HEK293T (cell line): ENCODE measurements around the gene DOK6.

Experiments
- CTCF ChIA-PET: fragments of 350-600 bp; formaldehyde crosslinking; extraction: SDS; loops from one replicate; lab custom pipeline; 2021; ENCODE audit warnings: antibody characterized with exemption, inconsistent platforms; lab: Yijun Ruan, JAX
- POLR2A ChIA-PET: fragments of 350-600 bp; formaldehyde crosslinking; extraction: SDS; loops from one replicate; lab custom pipeline; 2020; ENCODE audit warnings: antibody characterized with exemption, inconsistent platforms; lab: Yijun Ruan, JAX
- DNase-seq: peaks from one replicate; pipeline ENCODE4 v3.0.0; 2012; ENCODE audit warnings: mixed read lengths; ENCODE audit errors: extremely low spot score
- ARNT ChIP-seq: fragments of 450-650 bp; IDR thresholded peaks from 2 replicates; pipeline ENCODE4 v1.6.1; 2017; ENCODE audit warnings: mild to moderate bottlenecking
- BHLHE40 ChIP-seq: fragments of 450-650 bp; IDR thresholded peaks from 2 replicates; pipeline ENCODE4 v1.6.1; 2016; ENCODE audit warnings: mild to moderate bottlenecking, moderate library complexity, borderline replicate concordance
- CTBP1 ChIP-seq: fragments of 450-650 bp; IDR thresholded peaks from 2 replicates; pipeline ENCODE4 v1.6.1; 2016; ENCODE audit warnings: borderline replicate concordance
- ELF4 ChIP-seq: fragments of 450-650 bp; IDR thresholded peaks from 2 replicates; pipeline ENCODE4 v1.6.1; 2017; ENCODE audit warnings: antibody characterized with exemption
- FOXA1 ChIP-seq: fragments of 450-650 bp; IDR thresholded peaks from 2 replicates; pipeline ENCODE4 v1.6.1; 2016; ENCODE audit warnings: mild to moderate bottlenecking
- FOXK2 ChIP-seq: fragments of 450-650 bp; IDR thresholded peaks from 2 replicates; pipeline ENCODE4 v1.6.1; 2016; ENCODE audit warnings: mild to moderate bottlenecking
- FOXM1 ChIP-seq: fragments of 450-650 bp; IDR thresholded peaks from 2 replicates; pipeline ENCODE4 v1.6.1; 2017; ENCODE audit warnings: mild to moderate bottlenecking, borderline replicate concordance
- HDGF ChIP-seq: fragments of 450-650 bp; IDR thresholded peaks from 2 replicates; pipeline ENCODE4 v1.6.1; 2017; ENCODE audit warnings: antibody characterized with exemption, borderline replicate concordance
- L3MBTL2 ChIP-seq: fragments of 450-650 bp; conservative IDR thresholded peaks from 2 replicates; pipeline ENCODE4 v1.6.1; 2016; ENCODE audit warnings: mild to moderate bottlenecking
- LEF1 ChIP-seq: fragments of 450-650 bp; IDR thresholded peaks from 2 replicates; pipeline ENCODE4 v1.6.1; 2017; ENCODE audit warnings: mild to moderate bottlenecking, borderline replicate concordance
- NFRKB ChIP-seq: fragments of 450-650 bp; IDR thresholded peaks from 2 replicates; pipeline ENCODE4 v1.6.1; 2016; ENCODE audit warnings: mild to moderate bottlenecking, moderate library complexity
- SP1 ChIP-seq: fragments of 450-650 bp; IDR thresholded peaks from 2 replicates; pipeline ENCODE4 v1.6.1; 2017
- SUZ12 ChIP-seq: fragments of 450-650 bp; IDR thresholded peaks from 2 replicates; pipeline ENCODE4 v1.6.1; 2016; ENCODE audit warnings: mild to moderate bottlenecking
- TARDBP ChIP-seq: fragments of 450-650 bp; IDR thresholded peaks from 2 replicates; pipeline ENCODE4 v1.6.1; 2016
- ZNF384 ChIP-seq: fragments of 450-650 bp; IDR thresholded peaks from 2 replicates; pipeline ENCODE4 v1.6.1; 2016
- TF ChIP-seq, protein P1 (sequence below): fragments of 450-650 bp; IDR thresholded peaks from 2 replicates; pipeline ENCODE4 v1.6.1; 2016

The DOK6 gene

DNA sequence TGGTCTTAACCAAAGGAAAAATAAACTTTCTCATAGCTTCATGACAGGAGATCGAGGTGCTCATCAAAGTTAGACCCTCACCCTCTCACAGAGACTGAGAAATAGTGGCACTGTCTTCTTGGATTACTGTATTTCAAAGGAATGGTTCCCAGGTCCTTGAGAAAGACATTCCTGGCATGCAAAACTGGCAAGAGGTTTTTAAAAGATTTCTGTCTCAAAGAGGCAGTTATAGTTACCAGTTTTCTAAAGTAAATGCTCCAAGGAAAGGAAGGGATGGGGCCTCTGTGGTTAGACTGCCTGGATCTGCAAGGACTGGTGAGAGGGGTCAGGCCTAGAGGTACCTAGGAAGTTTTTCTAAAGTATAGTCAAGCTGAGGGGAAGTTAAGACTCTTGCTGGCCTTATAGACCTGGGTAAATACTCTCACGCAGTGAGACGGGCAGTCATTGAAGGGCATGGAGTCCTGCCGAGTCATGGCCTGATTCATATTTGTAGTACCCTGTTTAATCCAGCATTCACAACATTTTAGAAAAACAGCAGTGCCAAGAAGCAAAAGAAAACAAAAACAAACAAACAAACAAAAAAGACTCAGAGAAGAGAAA lies 226.1 kb downstream of the DOK6 start:
- TF ChIP-seq ARNT (no peak), TARDBP (no peak), FOXK2 (no peak), CTBP1 (no peak), LEF1 (no peak), ZNF384 (no peak), FOXM1 (no peak), ELF4 (no peak), FOXA1 (no peak), SP1 (no peak), HDGF (no peak), NFRKB (no peak)
- ChIA-PET CTCF (no interaction called here), POLR2A (no interaction called here)
- no peak for DNase-seq

DNA sequence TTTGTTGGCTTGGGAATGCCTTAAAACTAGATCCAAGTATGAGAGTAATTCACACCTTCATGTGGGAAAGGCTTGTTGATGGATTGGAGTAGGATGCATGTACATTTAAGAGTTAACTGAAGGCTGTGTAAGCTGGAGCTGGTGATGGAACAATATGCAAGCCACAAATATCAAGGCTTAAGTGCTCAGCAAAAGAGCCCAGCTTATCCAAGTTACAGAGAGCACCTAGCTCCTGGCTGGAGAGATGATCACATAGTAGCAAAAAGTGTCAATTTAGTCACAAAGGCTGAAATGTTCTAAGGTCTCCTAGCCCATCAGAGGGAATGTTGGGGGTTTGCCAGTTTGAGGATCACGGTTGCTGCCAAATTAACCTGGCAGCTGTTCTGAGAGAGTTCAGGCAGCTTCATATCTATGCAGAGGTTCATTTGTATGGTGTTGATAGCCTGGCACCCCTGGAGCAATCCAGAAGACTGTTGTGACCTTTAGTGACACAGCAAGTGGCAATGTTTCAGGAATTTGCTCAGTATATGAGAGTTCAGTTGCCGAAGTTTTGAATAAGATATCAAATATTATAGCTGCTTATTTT lies 228.2 kb downstream of the DOK6 start:
- no peak for DNase-seq
- TF ChIP-seq FOXM1: no peak
- TF ChIP-seq CTBP1: no peak
- no peak for TF ChIP-seq BHLHE40
- no peak for TF ChIP-seq ARNT
- no peak for TF ChIP-seq SP1
- TF ChIP-seq FOXK2: no peak
- TF ChIP-seq HDGF: no peak
- no peak for TF ChIP-seq ELF4
- no peak for TF ChIP-seq LEF1
- TF ChIP-seq, protein P1, sequence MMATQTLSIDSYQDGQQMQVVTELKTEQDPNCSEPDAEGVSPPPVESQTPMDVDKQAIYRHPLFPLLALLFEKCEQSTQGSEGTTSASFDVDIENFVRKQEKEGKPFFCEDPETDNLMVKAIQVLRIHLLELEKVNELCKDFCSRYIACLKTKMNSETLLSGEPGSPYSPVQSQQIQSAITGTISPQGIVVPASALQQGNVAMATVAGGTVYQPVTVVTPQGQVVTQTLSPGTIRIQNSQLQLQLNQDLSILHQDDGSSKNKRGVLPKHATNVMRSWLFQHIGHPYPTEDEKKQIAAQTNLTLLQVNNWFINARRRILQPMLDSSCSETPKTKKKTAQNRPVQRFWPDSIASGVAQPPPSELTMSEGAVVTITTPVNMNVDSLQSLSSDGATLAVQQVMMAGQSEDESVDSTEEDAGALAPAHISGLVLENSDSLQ: no peak
- TF ChIP-seq NFRKB: no peak
- no peak for TF ChIP-seq TARDBP
- TF ChIP-seq L3MBTL2: no peak
- TF ChIP-seq SUZ12: no peak
- no peak for TF ChIP-seq FOXA1
- CTCF ChIA-PET: no interaction called here
- POLR2A ChIA-PET: no interaction called here

DNA sequence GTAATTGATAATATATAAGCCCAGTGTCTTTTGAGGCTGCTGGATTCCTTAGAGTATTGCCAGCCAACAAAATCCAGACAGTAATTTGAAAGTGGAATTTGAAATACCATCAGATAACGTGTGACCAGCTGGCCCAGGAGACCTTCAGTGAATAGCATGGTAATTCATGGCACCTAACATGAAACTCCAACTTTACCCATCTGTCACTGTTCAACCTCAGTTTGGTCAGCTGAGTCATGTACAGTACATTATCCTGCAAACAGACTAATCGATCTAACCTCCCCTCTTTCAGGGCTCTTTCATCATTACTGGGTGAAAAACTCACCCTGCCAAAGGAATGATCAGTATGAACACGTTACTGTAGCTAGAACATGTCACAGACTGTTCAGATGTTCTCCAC lies 230.6 kb downstream of the DOK6 start:
- DNase-seq: no peak
- ChIA-PET POLR2A (no interaction called here), CTCF (no interaction called here)

DNA sequence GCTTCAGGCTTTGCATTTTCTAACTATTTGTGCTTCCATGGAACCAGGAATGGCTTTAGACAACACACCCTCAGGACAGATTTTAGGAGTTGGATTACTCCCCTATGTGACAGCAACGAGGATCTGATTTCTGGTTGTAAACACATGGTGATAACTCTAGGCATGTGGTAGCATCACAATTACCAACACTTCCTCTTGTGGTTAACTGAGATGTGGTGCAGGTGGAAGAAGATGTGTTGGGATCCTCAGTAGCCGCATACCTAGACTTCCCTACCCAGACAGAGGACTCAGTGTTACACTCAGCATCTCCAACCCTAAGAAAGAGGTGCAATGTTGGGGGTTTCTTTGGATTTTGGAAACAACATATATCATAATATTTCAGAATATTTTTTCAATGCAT lies 234.8 kb downstream of the DOK6 start:
- TF ChIP-seq FOXM1 (no peak), ELF4 (no peak), ARNT (no peak), FOXA1 (no peak), LEF1 (no peak), BHLHE40 (no peak)
- TF ChIP-seq, protein P1: no peak
- ChIA-PET POLR2A (no interaction called here), CTCF (no interaction called here)
- no peak for DNase-seq

More for the DNA sequence above, 230.6 kb downstream of the DOK6 start:
- TF ChIP-seq L3MBTL2 (no peak), BHLHE40 (no peak)

DNA sequence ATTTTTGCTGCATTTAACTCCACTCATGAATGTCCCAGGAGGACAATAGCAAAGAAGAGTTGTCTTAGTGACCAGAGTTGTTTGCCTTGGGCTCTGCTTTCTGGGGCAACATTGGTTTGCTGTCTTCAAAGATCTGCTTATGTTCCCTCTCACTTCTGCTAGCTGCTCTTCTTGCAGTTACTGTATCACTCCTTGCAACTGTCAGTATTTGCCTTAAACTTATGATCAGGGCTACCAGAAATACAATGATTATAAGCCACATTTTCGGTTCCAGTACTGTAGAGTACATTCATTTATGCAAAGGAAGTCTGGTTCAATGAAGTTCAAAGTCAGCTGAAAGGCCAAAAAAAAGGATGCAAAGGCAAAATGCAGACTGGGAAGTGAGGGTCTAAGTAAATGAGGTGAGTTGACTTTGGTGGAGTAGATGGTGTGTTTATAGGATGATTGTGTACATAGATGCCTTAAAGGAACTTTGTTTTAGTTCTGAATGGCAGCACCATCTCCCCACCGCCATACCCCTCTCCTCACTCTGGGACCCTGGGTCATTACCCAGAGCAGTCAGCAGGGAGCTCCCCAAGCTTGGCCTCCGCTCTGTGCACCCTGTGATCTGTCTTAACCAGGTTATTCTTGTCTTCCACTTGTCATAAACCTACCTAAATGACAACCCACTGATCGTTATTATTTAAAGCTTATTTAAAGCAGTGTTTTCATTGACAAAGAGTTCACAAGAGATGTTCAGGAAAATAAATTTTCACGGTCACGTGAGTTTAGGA lies 236.0 kb downstream of the DOK6 start:
- CTCF ChIA-PET: no interaction called here
- no peak for DNase-seq
- POLR2A ChIA-PET: no interaction called here
- no peak for TF ChIP-seq ZNF384
- TF ChIP-seq FOXM1: no peak
- no peak for TF ChIP-seq ELF4
- no peak for TF ChIP-seq FOXA1
- no peak for TF ChIP-seq TARDBP
- no peak for TF ChIP-seq SUZ12
- no peak for TF ChIP-seq BHLHE40
- TF ChIP-seq LEF1: no peak
- TF ChIP-seq FOXK2: no peak
- TF ChIP-seq CTBP1: no peak
- no peak for TF ChIP-seq NFRKB
- no peak for TF ChIP-seq HDGF

DNA sequence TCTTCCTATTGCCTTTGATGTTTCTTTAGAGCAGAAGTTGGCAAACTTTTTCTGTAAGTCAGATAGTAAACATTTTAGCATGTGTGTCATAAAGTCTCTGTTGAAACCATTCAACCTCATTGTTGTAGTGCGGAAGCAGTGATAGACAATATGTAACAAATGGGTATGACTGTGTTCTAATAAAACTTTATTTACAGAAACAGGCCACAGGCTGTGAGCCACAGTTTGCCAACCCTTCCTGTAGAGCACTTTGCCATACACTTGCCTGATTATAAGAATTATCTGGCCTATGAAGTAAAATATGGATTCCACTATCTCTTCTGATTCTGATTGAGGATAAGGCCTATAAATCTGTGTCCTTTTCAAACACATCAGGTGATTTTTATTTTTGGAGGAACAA lies 237.4 kb downstream of the DOK6 start:
- TF ChIP-seq L3MBTL2 (no peak), SUZ12 (no peak), ZNF384 (no peak), SP1 (no peak), CTBP1 (no peak), FOXA1 (no peak), NFRKB (no peak), BHLHE40 (no peak), HDGF (no peak), FOXK2 (no peak), ARNT (no peak), TARDBP (no peak)
- POLR2A ChIA-PET: no interaction called here

More for the DNA sequence above, 237.4 kb downstream of the DOK6 start:
- CTCF ChIA-PET: no interaction called here
- DNase-seq: no peak
